PC-9 (cell line): ENCODE measurements around the gene VSX1. TPM values are rescaled to one million over a fixed set of nuclear protein-coding genes. Genes with fewer than 3 reads are reported as not detected.

Experiments
- Bru-seq: library from RNA; stranded (reverse); fragments of 400-500 nt; gene quantifications from one replicate; lab custom pipeline; 2021; lab: Mats Ljungman, UMichigan
- BruChase-seq, 2 experiments: library from RNA; stranded (reverse); fragments of 400-500 nt; gene quantifications; one replicate each; lab custom pipeline; 2021; lab: Mats Ljungman, UMichigan
- BruUV-seq: library from RNA; stranded (reverse); fragments of 400-500 nt; replicated peaks from 2 replicates; lab custom pipeline; 2021; lab: Mats Ljungman, UMichigan
- CTCF ChIA-PET: fragments of 300-600 bp; sonication (Branson Sonifier 250); formaldehyde crosslinking; loops from one replicate; lab custom pipeline; 2022; ENCODE audit warnings: antibody characterized with exemption; lab: Charles Lee
- POLR2A ChIA-PET: fragments of 300-600 bp; sonication (Branson Sonifier 250); formaldehyde crosslinking; loops from one replicate; lab custom pipeline; 2022; ENCODE audit warnings: antibody characterized with exemption; ENCODE audit not compliant: unreplicated experiment; lab: Charles Lee
- DNase-seq, 2 experiments: peaks; one replicate each; pipeline versions ENCODE4 v3.0.0 to v3.0.0-alpha.2; 2015 to 2022; ENCODE audit warnings: mixed read lengths in 1 of 2
- H2AFZ ChIP-seq: fragments of 200-600 bp; sonication (generic); 2 replicates; pipeline ENCODE4 v1.8.1; 2017; ENCODE audit warnings: antibody characterized with exemption
- H3F3A ChIP-seq: fragments of 200-600 bp; sonication (generic); 2 replicates; pipeline ENCODE4 v1.8.1; 2017; ENCODE audit warnings: antibody characterized with exemption, mild to moderate bottlenecking, low read depth; ENCODE audit not compliant: insufficient read depth
- H3K27ac ChIP-seq: fragments of 200-600 bp; sonication (generic); 2 replicates; pipeline ENCODE4 v1.6.1; 2016; ENCODE audit warnings: mixed run types
- H3K27me3 ChIP-seq: fragments of 200-600 bp; sonication (generic); 2 replicates; pipeline ENCODE4 v1.6.1; 2016; ENCODE audit warnings: low read depth, mixed run types; ENCODE audit not compliant: insufficient read depth
- H3K36me3 ChIP-seq: fragments of 200-600 bp; sonication (generic); 2 replicates; pipeline ENCODE4 v1.6.1; 2016; ENCODE audit warnings: low read depth, mixed run types
- H3K4me1 ChIP-seq: fragments of 200-600 bp; sonication (generic); replicated peaks from 2 replicates; pipeline ENCODE4 v1.6.1; 2016; ENCODE audit warnings: mixed run types; ENCODE audit not compliant: insufficient read depth
- H3K4me2 ChIP-seq: fragments of 200-600 bp; sonication (generic); 2 replicates; pipeline ENCODE4 v1.6.1; 2017; ENCODE audit warnings: mixed run types
- H3K4me3 ChIP-seq: fragments of 200-600 bp; sonication (generic); 2 replicates; pipeline ENCODE4 v1.6.1; 2016; ENCODE audit warnings: mixed run types
- H3K79me2 ChIP-seq: fragments of 200-600 bp; sonication (generic); 2 replicates; pipeline ENCODE4 v1.6.1; 2017; ENCODE audit warnings: low read depth, mixed run types
- H3K9me2 ChIP-seq: fragments of 200-600 bp; sonication (generic); 2 replicates; pipeline ENCODE4 v1.8.1; 2017; ENCODE audit warnings: mild to moderate bottlenecking; ENCODE audit not compliant: insufficient read depth
- H3K9me3 ChIP-seq: fragments of 200-600 bp; sonication (generic); 2 replicates; pipeline ENCODE4 v1.8.1; 2016; ENCODE audit warnings: low read depth; ENCODE audit not compliant: insufficient read depth
- H4K20me1 ChIP-seq: fragments of 200-600 bp; sonication (generic); 2 replicates; pipeline ENCODE4 v1.8.1; 2017; ENCODE audit not compliant: insufficient read depth
- CTCF ChIP-seq: fragments of 200-600 bp; sonication (generic); conservative IDR thresholded peaks from 2 replicates; pipeline ENCODE4 v1.6.1; 2017; ENCODE audit warnings: mixed run types, antibody characterized with exemption, mild to moderate bottlenecking, moderate library complexity
- EZH2 ChIP-seq: fragments of 200-600 bp; sonication (generic); IDR thresholded peaks from 2 replicates; pipeline ENCODE4 v1.8.0; 2017; ENCODE audit warnings: antibody characterized with exemption, low read depth
- intact Hi-C: fragments of 100-400 bp; cut with micrococcal nuclease; formaldehyde crosslinking; loops from one replicate; pipeline ENCODE4 v1.10.0; 2022; ENCODE audit not compliant: unreplicated experiment
- long read RNA-seq: library from polyadenylated mRNA; stranded (forward); transcript quantifications from one replicate; pipeline ENCODE4 v2.0.0, GENCODE V29; 2022
- total RNA-seq: library from RNA; stranded (reverse); gene quantifications from 2 replicates; pipeline ENCODE4 v1.2.3, GENCODE V29; 2021

VSX1 gene
- 0.65 and 1.5 TPM in 2 replicates for total RNA-seq
- Bru-seq, nascent RNA = percentile 27 among the genes with signal in this experiment
- BruChase-seq, experiment 1, labeled RNA remaining after a 2-hour chase = percentile 36 among the genes with signal in this experiment
- BruChase-seq, experiment 2, labeled RNA remaining after a 6-hour chase = percentile 29 among the genes with signal in this experiment
- long read RNA-seq = 0 reads

DNA sequence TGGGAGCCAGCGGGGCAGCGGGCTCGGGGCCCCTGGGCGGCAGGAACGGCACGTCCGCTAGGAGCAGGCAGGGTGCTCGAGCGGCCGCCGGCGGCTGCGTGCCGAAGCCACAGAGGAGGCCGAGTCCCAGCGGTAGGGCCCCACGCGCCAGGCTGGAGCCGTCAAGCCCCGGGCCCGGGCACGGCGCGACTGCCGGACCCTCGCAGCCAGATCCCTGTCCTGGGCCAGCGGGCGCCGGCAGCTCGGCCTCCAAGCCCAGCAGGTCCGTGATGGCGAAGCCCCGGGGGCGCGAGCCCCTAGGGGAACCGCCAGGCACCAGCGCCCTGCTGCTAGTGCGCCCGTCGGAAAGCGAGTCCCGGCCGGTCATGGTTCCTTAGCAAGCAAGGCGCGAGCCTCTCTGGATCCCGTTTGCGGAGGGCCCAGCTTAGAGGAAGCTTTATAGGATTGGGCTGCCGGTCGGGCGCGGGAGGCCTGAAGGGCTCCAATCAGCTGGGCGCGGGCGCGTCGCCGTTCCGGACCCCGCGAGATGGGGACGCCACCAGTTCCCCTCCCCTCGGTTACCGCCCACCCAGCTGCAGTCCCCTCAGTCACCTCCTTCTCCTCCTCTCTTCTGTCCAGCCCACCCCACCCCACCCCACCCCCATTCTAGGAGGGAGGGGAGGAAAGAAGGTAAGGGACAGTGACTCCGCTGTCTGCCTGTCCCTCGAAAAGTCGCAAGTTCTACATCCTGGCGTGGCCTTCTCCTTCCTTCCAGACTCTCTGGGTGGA lies at the start of gene VSX1:
VSX1 (minus strand) TSS at position 412 of the 768 bp plus-strand sequence; CDS start at position 367, 45 bp downstream.
- Histone ChIP-seq H3K4me2 (no peak within 1 kb of the TSS), H2AFZ (no peak within 1 kb of the TSS), H3K9me2 (no peaks in the 10 kb centered on the region), H3K79me2 (no peaks in the 10 kb centered on the region), H3K4me3 (no peak within 1 kb of the TSS), H3K4me1 (peaks cover 23% of the 10 kb centered on the region), H3K27me3 (no peaks in the 10 kb centered on the region), H3K9me3 (no peaks in the 10 kb centered on the region), H4K20me1 (no peaks in the 10 kb centered on the region), H3K36me3 (no peaks in the 10 kb centered on the region), H3F3A (peaks cover 16% of the 10 kb centered on the region), H3K27ac (no peak within 1 kb of the TSS)
- ChIA-PET POLR2A (no interaction called here), CTCF (no interaction called here)
- TF ChIP-seq EZH2 (no peak), CTCF (no peak)
- DNase-seq = no peak
- BruUV-seq = no TSS peak
- intact Hi-C loops = no loop called here

- intact Hi-C loops = no loop called here
These were observed 48.0 kb upstream of the VSX1 start for GRCh38 chr20:25129908-25130307.

DNA sequence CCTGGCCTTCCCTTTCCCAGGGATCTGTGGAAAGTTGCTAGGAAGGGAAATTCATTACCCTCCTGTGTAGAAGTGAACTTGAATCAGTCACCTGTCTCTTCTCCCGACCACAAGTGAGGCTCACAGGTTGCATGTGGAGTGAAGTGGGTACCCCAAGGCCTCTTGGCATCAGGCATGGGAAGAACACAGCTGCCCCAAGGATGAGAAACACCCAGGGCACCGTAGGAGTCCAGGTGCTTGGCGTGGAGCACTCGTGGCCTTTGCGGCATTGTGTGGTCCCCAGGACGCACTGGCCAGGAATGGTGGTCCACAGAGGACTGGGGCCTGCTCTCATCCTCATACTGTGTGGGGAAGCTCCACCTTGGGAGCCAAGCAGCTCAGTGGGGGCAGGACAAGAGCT lies 47.5 kb upstream of the VSX1 start:
- Histone ChIP-seq H3K4me3 (no peak overlapping the region), H3K4me2 (no peak overlapping the region), H3K27me3 (no peaks in the 10 kb centered on the region), H4K20me1 (no peaks in the 10 kb centered on the region), H2AFZ (no peak overlapping the region), H3K9me3 (no peaks in the 10 kb centered on the region), H3K27ac (no peak overlapping the region), H3K36me3 (no peaks in the 10 kb centered on the region), H3K4me1 (no peaks in the 10 kb centered on the region), H3K79me2 (no peaks in the 10 kb centered on the region), H3F3A (no peaks in the 10 kb centered on the region), H3K9me2 (no peaks in the 10 kb centered on the region)
- intact Hi-C loops = no loop called here
- TF ChIP-seq CTCF (no peak), EZH2 (no peak)
- no TSS peak for BruUV-seq
- CTCF ChIA-PET = no interaction called here
- no peak for DNase-seq
- POLR2A ChIA-PET = interaction anchor here (0.6 kb wide), 1 partner anchor 241 kb away, joined by 9 read pairs; no protein-coding TSS in a partner anchor

More at GRCh38 chr20:25129908-25130307, 48.0 kb upstream of the VSX1 start:
- H3K4me3 ChIP-seq = no peak overlapping the region
- H3K27me3 ChIP-seq = no peaks in the 10 kb centered on the region
- CTCF ChIA-PET = no interaction called here
- H2AFZ ChIP-seq = no peak overlapping the region
- BruUV-seq = no TSS peak
- no peak overlapping the region for H3K27ac ChIP-seq
- H3F3A ChIP-seq = no peaks in the 10 kb centered on the region
- DNase-seq = no peak
- no peaks in the 10 kb centered on the region for H3K9me3 ChIP-seq
- no peaks in the 10 kb centered on the region for H3K36me3 ChIP-seq
- POLR2A ChIA-PET = no interaction called here
- H4K20me1 ChIP-seq = no peaks in the 10 kb centered on the region
- no peaks in the 10 kb centered on the region for H3K79me2 ChIP-seq
- H3K4me2 ChIP-seq = no peak overlapping the region
- no peaks in the 10 kb centered on the region for H3K9me2 ChIP-seq
- no peak for TF ChIP-seq EZH2
- no peak for TF ChIP-seq CTCF
- H3K4me1 ChIP-seq = no peaks in the 10 kb centered on the region
